Myocyte (in vitro differentiated cells): Measurements from ENCODE around the gene CPE. TPM values are rescaled to one million over a fixed set of nuclear protein-coding genes. Genes with fewer than 3 reads are reported as not detected.
A peak's percentile ranks its signal among the peaks of the same experiment; 100 is the strongest.
"Not testable (repeated sequence)": the region's sequence is repeated elsewhere in the genome, so short reads cannot be mapped to it uniquely, and the experiment has no call there.

Experiments
- DNase-seq: peaks from one replicate; pipeline ENCODE4 v3.0.0-alpha.2; 2012; ENCODE audit warnings: low read depth
- polyA plus RNA-seq: library from polyadenylated mRNA; unstranded; fragments of >200 nt; gene quantifications from one replicate; pipeline ENCODE4 v1.2.1, GENCODE V29; 2012; ENCODE audit warnings: missing spikeins
- total RNA-seq: library from RNA; depleted of rRNA; stranded (reverse); fragments of >200 nt; gene quantifications from 2 replicates; pipeline ENCODE4 v1.2.3, GENCODE V29; 2014

The CPE gene
- 3.2 and 5.3 TPM in 2 replicates for total RNA-seq
- 105 TPM for polyA plus RNA-seq

DNA sequence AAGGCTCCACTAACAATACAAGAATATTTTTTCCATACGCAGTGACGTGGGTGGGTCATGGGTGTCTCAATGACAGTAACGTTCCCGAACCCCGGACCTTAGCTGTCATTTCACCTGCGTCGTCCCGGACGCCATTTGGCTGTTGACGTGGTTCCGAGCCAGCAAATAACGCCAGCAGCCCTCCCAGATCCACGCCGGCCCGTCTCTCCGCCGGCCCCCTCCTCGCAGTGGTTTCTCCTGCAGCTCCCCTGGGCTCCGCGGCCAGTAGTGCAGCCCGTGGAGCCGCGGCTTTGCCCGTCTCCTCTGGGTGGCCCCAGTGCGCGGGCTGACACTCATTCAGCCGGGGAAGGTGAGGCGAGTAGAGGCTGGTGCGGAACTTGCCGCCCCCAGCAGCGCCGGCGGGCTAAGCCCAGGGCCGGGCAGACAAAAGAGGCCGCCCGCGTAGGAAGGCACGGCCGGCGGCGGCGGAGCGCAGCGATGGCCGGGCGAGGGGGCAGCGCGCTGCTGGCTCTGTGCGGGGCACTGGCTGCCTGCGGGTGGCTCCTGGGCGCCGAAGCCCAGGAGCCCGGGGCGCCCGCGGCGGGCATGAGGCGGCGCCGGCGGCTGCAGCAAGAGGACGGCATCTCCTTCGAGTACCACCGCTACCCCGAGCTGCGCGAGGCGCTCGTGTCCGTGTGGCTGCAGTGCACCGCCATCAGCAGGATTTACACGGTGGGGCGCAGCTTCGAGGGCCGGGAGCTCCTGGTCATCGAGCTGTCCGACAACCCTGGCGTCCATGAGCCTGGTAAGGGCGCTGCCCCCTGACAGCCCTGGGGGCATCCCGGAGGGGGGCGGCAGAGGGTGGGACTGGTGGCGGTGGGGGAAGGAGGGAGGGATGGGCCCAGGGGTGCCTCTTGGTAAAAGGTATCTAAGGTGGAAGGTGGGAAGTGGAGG is at the start of gene CPE:
CPE (plus strand) TSS at position 264 of the 933 bp plus-strand sequence; CDS start at position 478, 214 bp downstream.
- DNase-seq: peak; percentile 76

DNA sequence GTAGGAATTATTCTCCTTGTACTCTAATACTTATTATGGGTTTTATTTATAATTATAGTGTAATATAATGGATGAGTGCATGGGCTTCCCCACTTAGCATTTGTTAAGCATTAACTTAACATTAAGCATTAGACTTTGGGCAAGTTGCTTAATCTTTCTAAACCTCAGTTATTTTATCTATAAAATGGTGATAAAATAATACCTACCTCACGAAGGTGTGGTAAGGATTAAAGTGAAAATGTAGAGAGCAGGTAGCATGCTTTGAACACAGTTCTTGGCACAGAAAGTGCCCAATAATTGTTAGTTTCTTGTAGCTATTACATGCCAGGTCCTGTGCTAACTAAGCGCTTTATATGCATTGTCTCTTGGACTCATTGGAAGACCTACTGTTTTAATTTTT is 48.7 kb upstream of the CPE start:
- DNase-seq: no peak

DNA sequence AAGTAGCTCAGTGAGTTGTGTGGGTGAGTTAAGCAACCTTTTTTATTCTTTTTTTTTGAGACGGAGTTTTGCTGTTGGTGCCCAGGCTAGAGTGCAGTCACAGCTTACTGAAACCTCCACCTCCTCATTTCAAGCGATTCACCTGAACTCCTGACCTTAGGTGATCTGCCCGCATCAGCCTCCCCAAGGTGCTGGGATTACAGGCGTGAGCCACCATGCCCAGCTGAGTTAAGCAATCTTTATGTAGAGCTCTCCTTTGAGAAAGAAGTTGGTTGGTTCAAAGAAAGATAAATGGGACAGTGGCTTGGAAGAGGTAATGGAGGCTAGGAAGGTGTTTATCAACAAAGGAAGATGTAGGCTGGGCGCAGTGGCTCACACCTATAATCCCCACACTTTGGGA is 48.1 kb upstream of the CPE start:
- DNase-seq: no peak

DNA sequence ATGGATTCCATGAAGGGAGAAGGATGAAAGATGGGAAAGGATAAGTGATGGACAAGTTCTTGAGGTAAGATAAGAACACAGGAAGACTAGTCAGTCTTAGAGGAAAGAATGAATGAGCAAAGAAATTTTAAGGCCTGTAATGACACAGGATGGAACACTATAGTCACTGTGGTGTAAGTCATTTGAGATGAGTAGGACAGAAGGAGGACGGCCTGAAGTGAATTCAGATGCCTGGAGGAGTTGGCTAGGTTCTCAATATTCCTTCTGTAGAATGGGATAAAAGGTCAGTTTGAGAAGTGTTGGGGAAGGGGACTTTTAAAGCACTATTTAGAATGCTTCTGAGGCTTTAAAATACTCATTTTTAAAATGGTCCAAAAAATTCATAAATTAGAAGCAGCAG is 47.4 kb upstream of the CPE start:
- DNase-seq: no peak

DNA sequence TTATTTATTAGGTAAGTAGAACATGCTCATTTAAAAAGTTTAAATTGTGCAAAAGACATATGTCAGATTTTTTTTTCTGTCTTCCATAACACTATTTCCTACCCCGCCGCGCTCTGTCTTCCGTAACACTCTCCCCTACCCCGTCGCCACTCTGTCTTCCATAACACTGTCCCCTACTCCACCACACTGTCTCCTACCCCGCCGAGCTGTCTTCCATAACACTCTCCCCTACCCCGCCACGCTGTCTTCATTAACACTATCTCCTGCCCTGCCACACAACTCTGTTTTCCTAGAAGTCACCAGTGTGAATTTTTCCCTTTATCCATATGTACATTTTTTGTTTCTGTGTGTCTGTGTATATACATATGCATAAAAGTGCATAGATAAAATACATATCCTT is 47.0 kb upstream of the CPE start:
- DNase-seq: no peak

DNA sequence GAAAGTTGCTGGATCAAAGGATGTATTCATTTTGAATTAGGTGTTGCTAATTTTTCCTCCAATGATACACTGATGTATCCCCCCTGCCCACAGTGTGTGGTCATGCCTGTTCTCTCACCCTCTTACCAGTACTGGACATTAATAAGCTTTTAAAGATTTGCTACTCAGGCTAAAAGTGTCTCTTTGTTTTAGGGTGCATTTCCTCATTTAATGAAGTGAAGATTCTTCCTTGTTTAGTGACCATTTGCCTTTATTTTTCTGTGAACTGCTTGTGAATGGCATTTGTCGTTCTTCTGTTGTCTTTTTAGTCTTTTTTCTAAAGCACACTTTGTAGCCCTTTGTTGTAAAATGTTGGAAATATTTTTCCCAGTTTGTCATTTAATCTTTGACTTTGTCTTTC is 46.3 kb upstream of the CPE start:
- DNase-seq: no peak

DNA sequence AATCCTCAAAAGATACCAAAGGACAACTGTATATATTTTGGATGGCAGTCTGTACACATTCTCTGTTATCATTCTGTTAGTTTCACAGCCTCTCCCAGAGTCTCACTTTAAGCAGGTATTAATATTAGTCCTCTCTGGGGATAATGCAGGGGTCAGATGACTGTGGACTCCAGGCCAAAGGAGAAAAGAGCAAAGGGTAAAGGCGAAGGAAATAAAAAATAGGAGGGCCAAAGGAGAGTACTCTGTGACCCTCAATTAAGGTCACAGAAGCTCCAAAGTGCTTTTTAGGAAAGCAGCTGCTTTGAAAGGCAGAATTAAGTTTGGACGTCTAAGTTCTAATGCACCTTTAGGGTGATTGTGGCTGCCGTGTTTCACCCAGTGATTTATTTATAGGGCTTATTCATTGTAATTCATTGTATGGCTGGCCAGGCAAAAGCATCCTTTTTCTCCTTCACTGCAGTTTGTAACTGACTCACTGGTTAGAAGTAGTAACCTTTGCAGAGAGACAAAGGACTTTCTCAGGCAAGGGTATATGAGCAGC is 43.6 kb upstream of the CPE start:
- no peak for DNase-seq

DNA sequence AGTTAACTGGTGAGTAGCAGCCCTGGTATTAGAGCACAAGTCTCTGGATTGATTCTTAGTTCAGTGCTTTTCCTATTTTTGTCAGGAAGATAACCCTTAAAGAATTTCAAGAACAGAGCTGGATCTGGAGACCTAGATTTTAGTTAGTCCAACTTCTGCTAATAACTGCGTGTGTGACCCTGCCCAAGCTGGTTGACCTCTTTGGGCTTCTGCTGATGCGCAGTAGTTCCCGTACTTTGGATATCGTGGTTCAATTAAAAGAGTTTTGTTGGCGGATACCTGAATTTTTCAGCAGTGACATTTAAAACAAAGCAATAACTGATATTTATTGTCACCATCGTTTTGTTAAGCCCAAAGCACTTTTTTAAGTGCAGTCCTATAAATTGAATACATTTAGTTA is 42.1 kb upstream of the CPE start:
- DNase-seq: no peak

DNA sequence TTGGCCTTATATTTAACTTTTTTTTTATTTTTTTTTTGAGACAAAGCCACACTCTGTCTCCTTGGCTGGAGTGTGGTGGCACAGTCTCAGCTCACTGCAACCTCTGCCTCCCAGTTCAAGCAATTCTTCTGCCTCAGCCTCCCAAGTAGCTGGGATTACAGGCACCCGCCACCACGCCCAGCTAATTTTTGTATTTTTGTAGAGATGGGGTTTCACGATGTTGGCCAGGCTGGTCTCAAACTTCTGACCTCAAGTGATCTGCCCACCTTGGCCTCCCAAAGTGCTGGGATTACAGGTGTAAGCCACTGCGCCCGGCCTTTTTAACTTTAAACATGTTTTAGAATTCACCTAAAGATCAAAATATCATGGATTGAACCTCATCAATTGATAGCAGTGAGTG is 36.5 kb upstream of the CPE start:
- not testable (repeated sequence) for DNase-seq

DNA sequence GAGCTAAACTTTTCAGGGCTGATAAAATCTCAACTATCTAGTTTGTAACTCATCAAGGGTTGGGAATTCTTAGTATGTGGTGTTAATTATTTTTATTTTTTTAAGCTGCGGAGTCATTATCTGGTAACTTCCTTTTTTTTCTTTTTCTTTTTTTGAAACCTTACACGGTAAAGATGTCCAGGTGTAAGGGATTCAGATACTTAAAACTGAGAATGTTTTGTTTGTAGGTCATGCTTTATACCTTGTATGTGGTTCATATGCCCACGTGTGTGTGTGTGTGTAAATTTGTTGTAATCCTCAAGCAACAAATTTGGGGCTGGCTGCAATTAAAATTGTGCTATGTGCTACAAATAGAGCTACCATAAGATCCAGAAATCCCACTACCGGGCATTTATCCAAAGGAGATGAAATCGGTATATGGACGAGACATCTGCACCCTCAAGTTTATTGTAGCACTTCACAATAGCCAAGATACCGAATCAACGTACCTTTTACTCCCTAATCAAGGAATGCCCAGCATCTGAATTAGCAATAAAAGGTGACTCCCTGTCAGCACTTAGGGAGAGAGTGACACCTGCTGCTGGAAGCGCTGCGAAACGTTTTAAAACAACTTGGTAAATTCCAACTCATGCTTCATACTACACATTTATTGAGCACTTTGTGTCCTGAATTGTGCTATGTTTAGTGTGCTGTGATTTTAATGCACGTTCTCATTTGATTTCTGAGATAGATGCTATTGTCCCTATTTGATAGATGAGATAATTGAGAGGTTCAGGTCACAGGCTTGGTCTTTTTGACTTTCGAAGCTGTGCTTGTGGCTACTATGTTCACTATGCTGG is 35.2 kb upstream of the CPE start:
- no peak for DNase-seq

DNA sequence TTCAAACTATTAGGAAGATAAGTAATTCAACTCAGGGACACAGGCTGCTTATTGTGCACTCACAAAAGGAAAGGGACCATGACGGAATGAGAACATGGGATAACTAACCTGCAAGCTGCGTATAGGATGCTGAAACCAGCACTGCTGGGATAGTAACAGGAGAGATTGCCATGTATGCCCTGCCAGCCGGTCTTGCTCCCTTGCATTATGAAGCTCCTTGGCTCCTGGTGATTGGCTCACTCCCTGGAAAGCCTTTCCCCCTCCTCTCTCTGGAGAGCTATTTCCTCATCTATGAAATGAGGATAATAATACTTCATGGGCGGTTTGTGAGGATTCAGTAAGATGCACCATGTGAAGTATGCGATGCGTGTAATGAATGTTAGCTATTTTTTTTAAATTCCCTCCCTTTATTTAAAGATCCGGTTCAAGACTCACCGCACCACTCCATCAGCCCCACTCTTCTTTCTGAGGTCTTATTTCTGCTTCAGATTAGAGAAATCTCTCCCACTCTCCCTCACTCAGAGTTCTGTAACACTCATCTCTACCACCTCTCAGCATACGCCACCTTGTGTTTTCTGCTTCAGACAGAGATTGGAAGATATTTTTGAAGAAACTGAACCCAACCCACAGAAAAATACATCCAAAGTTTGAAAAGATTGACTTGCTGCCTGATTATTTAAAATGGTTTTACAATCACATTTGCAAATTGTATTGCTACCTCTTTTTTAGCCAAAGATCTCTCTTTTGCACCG is 33.0 kb upstream of the CPE start:
- no peak for DNase-seq

DNA sequence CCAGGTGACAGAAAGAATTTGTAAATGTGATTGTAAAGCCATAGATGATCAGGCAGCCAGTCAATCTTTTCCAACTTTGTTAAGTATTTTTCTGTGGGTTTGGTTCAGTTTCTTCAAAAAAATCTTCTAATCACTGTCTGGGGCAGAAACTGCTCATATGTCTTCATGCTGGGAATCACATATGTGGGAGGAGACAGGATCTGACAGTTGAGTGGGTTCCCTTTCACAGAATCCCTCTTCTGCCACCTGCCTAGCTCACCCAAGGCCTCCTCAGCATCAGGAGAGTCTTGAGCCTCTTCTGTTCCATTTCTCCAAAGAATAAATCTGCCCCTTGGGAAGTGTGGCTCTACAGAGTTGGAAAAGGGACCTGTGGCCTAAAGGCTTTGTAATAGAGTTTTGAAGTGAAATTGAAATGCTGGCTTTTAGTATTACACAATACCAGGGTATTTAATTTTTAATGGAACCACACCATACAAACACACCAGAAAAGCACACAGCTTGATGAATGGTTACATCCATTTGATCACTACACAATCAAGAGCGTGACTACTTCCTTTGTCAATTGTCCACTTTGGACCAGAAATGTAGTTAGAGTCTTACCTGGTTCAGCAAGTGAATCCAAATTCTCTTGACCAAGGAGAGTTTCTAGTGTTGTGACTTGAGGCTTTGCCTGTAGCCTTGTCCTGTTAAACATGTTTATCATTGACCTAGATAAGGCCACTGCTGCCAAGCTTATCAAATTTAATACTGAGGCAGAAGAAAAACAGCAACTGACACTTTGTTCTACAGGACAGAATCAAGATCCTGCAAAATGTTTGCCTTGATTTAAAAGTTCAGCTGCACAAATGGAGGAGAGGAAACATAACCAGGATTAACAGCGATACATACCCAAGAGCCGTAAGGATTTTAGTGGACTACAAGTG is 30.9 kb upstream of the CPE start:
- DNase-seq: no peak

DNA sequence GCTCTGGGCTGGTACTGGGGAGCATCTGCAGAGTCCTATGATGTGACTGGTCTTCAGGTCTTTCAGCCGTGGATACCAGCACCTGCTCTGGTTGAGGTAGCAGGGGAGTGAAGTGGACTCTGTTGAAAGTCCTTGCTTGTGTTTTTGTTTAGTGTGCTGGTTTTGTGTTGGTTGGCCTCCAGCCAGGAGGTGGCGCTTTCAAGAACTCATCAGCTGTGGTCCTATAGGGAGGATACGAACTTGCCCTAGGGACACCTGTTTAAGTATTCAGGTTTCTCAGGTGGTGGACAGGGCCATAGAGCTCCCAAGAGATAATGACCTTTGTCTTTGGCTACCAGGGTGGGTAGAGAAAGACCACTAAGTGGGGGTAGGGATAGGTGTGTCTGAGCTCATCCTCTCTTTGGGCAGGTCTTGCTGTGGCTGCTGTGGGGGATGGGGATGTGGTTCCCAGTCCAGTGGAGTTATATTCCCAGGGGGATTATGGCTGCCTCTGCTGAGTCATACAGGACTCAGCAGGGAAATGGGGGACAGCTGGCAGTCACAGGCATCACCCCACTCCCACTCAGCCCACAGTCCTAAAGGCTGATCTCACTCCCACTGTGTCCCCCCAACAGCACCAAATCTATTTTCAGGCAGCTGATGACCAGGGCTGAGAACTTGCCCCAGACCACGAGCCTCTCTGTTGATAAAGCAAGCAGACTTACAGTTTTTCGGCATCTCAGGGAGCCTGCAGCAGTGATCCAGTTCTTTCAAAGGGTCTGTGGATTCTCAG is 27.3 kb upstream of the CPE start:
- DNase-seq: peak; percentile 52

DNA sequence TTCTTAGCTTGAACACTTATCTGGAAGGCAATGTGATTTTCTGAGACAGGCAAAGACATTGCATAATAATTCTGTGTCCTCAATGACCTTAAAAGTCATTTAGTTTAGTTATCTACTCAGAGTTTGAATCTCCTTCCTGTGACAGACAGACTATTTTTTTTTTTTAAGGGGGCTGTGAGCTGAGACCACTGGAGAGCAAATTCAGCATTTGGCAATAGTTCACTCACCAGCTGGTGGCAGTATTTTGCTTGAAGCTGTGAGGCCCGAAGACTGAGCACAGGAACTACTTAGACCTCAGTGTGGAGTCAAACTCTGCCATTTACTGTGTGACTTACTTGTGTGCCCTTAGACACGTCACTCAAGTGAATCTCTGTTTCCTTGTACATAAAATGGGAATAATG is 22.9 kb upstream of the CPE start:
- DNase-seq: peak; percentile 17

DNA sequence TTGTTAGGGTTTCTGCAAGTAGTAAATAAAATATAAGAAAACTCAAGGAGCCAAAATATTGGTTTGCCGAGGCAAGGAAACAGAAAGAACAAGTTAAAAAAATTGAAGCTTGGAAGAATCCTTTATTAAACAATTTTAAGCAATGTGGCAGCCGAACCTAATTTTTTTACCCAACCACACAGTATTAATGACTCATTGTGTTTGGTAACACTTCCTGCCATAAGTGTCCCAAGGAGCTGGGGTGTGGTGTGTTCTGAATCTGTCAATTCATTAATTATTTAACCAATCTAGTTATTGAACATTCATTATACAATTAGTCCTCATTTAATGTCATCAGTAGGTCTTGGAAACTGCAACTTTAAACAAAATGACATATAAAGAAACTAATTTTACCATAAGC is 19.3 kb upstream of the CPE start:
- DNase-seq: peak; percentile 32

DNA sequence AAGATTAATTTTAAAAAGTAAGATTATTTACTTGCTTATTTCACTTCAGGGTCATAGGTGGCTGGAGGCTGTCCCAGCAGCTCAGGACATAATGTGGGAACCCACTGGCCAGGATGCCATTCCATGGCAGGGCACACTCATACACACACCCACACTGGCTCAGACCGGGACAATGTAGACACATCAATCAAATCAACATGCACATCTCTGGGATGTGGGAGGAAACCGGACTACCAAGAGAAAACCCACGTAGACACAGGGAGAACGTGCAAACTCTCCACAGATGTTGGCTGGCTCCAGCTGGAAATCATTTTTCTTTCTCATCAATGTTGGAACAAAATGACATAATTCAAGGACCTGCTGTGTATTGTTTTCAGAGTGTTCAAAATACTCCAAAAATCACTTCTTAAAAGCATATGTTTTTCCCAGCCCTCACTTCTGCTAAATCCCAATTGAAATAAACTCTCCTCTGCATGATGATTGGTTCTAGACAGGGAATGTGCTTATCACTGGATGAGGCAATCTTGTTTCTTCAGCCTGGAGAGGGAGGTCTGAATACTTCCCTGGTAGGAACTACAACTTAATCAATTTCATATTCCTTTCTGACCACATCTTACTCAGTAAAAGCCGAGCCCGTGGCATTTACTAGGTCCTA is 18.6 kb upstream of the CPE start:
- DNase-seq: peak; percentile 31

DNA sequence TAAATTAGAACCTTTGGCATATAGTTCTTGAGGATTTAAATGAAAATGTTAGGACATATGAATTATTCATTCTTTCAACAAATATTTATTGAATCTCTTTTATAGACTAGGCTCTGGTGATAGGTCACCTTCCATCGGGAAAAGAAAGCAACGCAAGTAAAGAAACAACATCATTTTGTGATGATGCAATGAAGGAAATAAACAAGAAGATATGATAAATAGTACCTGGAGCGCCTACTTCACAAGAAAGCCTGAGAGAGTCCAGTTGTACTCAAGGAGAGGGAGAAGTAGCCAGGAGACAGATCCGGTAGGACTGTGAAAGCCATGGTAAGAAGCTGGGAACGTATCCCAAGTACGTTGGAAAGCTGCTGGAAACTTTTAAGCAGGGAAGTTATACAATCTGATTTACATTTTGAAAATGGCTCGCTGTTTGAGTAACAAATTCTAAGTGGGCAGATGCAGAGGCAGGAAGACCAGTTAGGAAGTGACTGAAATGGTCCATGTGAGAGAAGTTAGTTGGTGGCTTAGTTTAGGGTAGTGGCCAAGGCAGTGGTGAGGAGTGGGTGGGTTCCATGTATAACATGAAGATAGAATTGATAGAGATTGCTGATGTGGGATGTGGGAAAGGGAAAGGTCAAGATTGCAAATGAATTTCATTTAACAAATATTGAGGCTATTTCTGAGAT is 17.7 kb upstream of the CPE start:
- DNase-seq: no peak

DNA sequence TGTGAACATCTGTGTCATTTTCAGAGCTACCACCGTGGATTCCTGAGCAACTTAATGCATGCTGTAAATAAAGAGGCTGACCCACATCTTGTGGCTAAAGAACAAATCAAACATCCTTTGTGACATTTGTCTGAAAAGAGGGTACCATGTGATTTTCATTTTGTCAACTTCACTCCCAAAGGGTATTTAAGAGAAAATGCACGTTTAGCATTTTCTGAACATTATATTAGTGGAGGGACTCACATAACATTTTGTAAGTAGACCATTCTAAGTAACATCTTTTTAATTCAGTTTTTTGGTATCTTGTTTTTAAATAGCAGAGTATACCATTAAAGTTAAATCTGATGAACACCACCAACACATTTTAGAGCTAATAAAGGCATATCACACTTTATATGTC is 17.0 kb upstream of the CPE start:
- DNase-seq: no peak
